HUES48 (cell line): ENCODE data around the gene CNTN4.

ENCODE experiments used
- H3K27ac ChIP-seq: one replicate; pipeline ENCODE4 v1.7.0; 2013; ENCODE audit warnings: low read depth, low read length, inconsistent platforms
- H3K27me3 ChIP-seq: 2 replicates; pipeline ENCODE4 v1.6.1; 2013; ENCODE audit warnings: mild to moderate bottlenecking, low read length; ENCODE audit not compliant: control insufficient read depth, insufficient read depth
- H3K36me3 ChIP-seq: 2 replicates; pipeline ENCODE4 v1.6.1; 2013; ENCODE audit warnings: low read length; ENCODE audit not compliant: control insufficient read depth, insufficient read depth
- H3K4me1 ChIP-seq: 2 replicates; pipeline ENCODE4 v1.6.1; 2013; ENCODE audit warnings: mild to moderate bottlenecking, low read length; ENCODE audit not compliant: control insufficient read depth, insufficient read depth
- H3K4me3 ChIP-seq: 2 replicates; pipeline ENCODE4 v1.5.1; 2013; ENCODE audit warnings: mild to moderate bottlenecking, low read depth, low read length
- H3K9ac ChIP-seq: 2 replicates; pipeline ENCODE4 v1.6.1; 2013; ENCODE audit warnings: mild to moderate bottlenecking, low read depth, low read length, moderate library complexity
- H3K9me3 ChIP-seq: 2 replicates; pipeline ENCODE4 v1.6.1; 2013; ENCODE audit warnings: low read length; ENCODE audit not compliant: control insufficient read depth, insufficient read depth

The CNTN4 gene

DNA sequence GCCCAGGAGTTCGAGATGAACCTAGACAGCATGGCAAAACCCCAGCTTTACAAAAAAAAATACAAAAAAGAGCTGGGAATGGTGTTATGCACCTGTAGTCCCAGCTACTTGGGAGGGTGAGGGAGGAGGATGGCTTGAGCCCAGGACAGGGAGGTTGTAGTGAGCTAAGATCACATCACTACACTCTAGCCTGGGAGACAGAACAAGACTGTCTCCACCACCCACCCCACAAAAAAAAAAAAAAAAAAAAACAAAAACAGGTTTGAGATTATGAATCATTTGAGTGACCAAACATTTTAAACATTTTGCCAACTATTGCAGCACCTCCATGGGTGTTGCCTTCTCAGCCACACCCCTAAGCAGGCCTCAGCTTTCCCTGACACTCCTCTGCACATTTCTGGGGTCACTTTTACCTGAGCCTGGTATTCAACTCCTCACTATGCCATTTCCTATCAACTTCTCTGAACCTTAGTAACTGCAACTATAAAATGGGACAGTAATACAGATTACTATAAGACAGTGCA is 969.8 kb downstream of the CNTN4 start:
- no peaks in the 10 kb centered on the region for H3K9me3 ChIP-seq
- no peaks in the 10 kb centered on the region for H3K27me3 ChIP-seq
- H3K4me3 ChIP-seq, result no peak overlapping the region
- H3K36me3 ChIP-seq, result no peaks in the 10 kb centered on the region
- H3K9ac ChIP-seq, result no peak overlapping the region
- no peak overlapping the region for H3K27ac ChIP-seq
- no peaks in the 10 kb centered on the region for H3K4me1 ChIP-seq

GRCh38 chr3:3069723-3070122 is 971.1 kb downstream of the CNTN4 start:
- Histone ChIP-seq H3K27ac (no peak overlapping the region), H3K27me3 (no peaks in the 10 kb centered on the region), H3K4me1 (no peaks in the 10 kb centered on the region), H3K4me3 (no peak overlapping the region), H3K9me3 (no peaks in the 10 kb centered on the region), H3K36me3 (no peaks in the 10 kb centered on the region), H3K9ac (no peak overlapping the region)

- Histone ChIP-seq H3K9ac (no peak overlapping the region), H3K9me3 (no peaks in the 10 kb centered on the region), H3K27me3 (no peaks in the 10 kb centered on the region), H3K4me3 (no peak overlapping the region), H3K27ac (no peak overlapping the region), H3K4me1 (no peaks in the 10 kb centered on the region), H3K36me3 (no peaks in the 10 kb centered on the region)
Measured at GRCh38 chr3:3071136-3071535, 972.5 kb downstream of the CNTN4 start.

DNA sequence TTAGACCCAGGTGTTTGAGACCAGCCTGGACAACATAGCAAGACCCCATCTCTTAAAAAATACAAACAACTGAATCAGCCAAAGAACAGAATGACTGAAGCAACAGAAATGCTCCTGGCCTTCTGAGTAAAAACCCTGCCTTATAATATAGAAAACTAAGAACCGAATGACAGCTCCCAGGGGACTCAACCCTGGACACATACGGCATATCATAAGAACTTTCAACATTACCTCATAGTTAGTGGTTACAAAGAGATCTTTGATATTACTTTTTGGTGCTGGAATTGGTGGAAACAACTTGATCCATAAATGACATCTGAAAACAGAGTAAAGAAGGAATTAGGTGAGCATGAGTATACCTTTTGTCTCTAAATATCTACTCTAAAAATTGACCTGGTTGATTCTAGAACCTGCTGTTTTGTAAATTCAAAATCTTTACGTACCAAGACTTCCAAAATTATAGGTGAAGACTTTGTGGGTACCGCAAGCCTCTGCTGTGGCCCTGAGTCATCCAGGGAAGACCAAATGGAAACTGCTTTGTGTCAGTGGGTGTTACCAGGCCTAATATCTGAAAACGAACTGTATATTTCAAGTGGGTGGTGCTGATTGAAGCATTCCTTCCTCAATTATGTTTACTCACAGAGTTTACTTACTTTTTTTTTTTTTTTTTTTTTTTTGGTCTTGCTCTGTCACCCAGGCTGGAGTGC is 976.0 kb downstream of the CNTN4 start:
- H3K9me3 ChIP-seq, result no peaks in the 10 kb centered on the region
- no peak overlapping the region for H3K27ac ChIP-seq
- H3K27me3 ChIP-seq, result no peaks in the 10 kb centered on the region
- no peak overlapping the region for H3K9ac ChIP-seq
- no peaks in the 10 kb centered on the region for H3K36me3 ChIP-seq
- no peaks in the 10 kb centered on the region for H3K4me1 ChIP-seq
- H3K4me3 ChIP-seq, result no peak overlapping the region

DNA sequence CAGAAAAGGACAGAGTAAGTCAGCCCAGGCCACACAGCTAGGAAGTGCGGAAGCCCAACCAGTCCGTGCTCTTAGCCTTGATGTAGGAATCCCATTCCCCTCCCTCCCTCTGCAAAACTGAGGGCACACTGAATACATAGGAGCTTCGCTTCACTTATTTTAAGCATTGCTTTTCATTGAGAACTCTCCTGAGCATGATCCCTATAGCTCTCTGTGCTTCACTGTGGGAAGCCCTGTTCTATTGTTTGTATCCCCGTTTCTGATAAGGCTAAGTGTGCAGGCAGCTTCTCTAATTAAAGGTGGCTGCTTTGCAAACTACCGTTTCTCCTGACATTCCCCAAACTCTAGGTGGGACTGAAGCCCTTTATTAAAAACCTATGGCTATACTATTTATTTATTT is 981.6 kb downstream of the CNTN4 start:
- Histone ChIP-seq H3K36me3 (no peaks in the 10 kb centered on the region), H3K9ac (no peak overlapping the region), H3K4me3 (no peak overlapping the region), H3K27ac (no peak overlapping the region), H3K9me3 (no peaks in the 10 kb centered on the region), H3K27me3 (no peaks in the 10 kb centered on the region), H3K4me1 (peaks cover 24% of the 10 kb centered on the region)

GRCh38 chr3:3081381-3082233 is 982.9 kb downstream of the CNTN4 start:
- Histone ChIP-seq H3K9ac (no peak overlapping the region), H3K36me3 (no peaks in the 10 kb centered on the region), H3K9me3 (no peaks in the 10 kb centered on the region), H3K4me1 (peaks cover 24% of the 10 kb centered on the region), H3K27me3 (no peaks in the 10 kb centered on the region), H3K4me3 (no peak overlapping the region), H3K27ac (no peak overlapping the region)

DNA sequence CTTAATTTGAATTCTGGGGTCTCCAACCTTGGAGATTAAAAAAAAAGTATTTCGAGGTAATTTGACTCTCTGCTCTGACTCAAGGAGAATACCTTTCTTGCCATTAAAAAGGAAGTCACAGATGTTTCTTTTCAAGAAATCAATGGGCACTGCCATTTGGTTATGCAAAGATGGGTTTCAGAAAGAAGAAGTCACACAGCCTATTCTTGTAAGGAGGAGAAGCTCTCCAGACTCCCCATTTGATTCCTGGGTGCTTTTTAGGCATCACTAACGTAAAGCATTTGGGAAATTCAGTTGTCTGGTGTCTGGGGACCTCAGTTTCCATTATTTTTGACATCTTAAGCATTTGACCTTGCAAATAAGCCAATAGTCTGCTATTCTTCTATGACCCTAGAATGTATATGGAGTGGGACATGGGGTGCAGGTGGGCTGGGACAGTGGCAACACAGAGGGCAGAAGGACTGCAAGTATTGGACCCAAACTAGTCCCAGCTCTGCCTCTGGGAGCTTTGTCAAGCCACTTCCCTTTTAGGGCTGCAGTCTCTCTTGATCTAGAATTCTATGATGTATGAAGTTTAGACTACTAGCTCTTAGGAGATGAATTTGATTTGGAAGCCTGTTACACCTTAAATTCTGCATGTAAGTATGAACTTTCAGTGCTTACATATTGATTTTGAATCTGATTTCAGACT is 983.7 kb downstream of the CNTN4 start:
- Histone ChIP-seq H3K4me3 (no peak overlapping the region), H3K4me1 (peaks cover 24% of the 10 kb centered on the region), H3K9ac (no peak overlapping the region), H3K9me3 (no peaks in the 10 kb centered on the region), H3K27me3 (no peaks in the 10 kb centered on the region), H3K27ac (no peak overlapping the region), H3K36me3 (no peaks in the 10 kb centered on the region)

GRCh38 chr3:3084890-3085289 is 986.2 kb downstream of the CNTN4 start:
- H3K4me1 ChIP-seq, result peaks cover 24% of the 10 kb centered on the region
- no peak overlapping the region for H3K4me3 ChIP-seq
- H3K27me3 ChIP-seq, result no peaks in the 10 kb centered on the region
- H3K9me3 ChIP-seq, result no peaks in the 10 kb centered on the region
- H3K36me3 ChIP-seq, result no peaks in the 10 kb centered on the region
- H3K27ac ChIP-seq, result no peak overlapping the region
- no peak overlapping the region for H3K9ac ChIP-seq

- Histone ChIP-seq H3K4me1 (peaks cover 16% of the 10 kb centered on the region), H3K9me3 (no peaks in the 10 kb centered on the region), H3K4me3 (no peak overlapping the region), H3K27ac (no peak overlapping the region), H3K9ac (no peak overlapping the region), H3K27me3 (no peaks in the 10 kb centered on the region), H3K36me3 (no peaks in the 10 kb centered on the region)
Measured at GRCh38 chr3:3085782-3086181, 987.1 kb downstream of the CNTN4 start.

- H3K36me3 ChIP-seq, result no peaks in the 10 kb centered on the region
- no peak overlapping the region for H3K4me3 ChIP-seq
- H3K9ac ChIP-seq, result no peak overlapping the region
- H3K27me3 ChIP-seq, result no peaks in the 10 kb centered on the region
- no peaks in the 10 kb centered on the region for H3K9me3 ChIP-seq
- peaks cover 12% of the 10 kb centered on the region for H3K4me1 ChIP-seq
- no peak overlapping the region for H3K27ac ChIP-seq
Measured at GRCh38 chr3:3086239-3086638, 987.6 kb downstream of the CNTN4 start.

GRCh38 chr3:3087279-3087678 is 988.6 kb downstream of the CNTN4 start:
- H3K27me3 ChIP-seq, result no peaks in the 10 kb centered on the region
- no peaks in the 10 kb centered on the region for H3K36me3 ChIP-seq
- H3K9ac ChIP-seq, result no peak overlapping the region
- H3K27ac ChIP-seq, result no peak overlapping the region
- peaks cover 3% of the 10 kb centered on the region; the same call in 1 of the 2 replicates for H3K4me1 ChIP-seq
- no peak overlapping the region for H3K4me3 ChIP-seq
- no peaks in the 10 kb centered on the region for H3K9me3 ChIP-seq
